Measurements from ENCODE around the gene GJA3.
A peak's percentile ranks its signal among the peaks of the same experiment; 100 is the strongest.

Gene GJA3

GRCh38 chr13:20171364-20171763 is 10.5 kb upstream of the GJA3 start:
- DNase-seq = no peak
- H3K36me3 Mint-ChIP-seq (ENCODE audit: low read depth) = no peaks in the 10 kb centered on the region
- H3K27me3 Mint-ChIP-seq (ENCODE audit: low read depth, poor library complexity) = peaks cover 25% of the 10 kb centered on the region
- no peaks in the 10 kb centered on the region for H3K9me3 Mint-ChIP-seq
- H3K27ac Mint-ChIP-seq = no peak overlapping the region
- no peak for TF ChIP-seq CTCF (IDR thresholded peaks at IDR 0.05)
- no peak overlapping the region for H3K4me3 Mint-ChIP-seq
- H3K4me1 Mint-ChIP-seq = peaks cover 13% of the 10 kb centered on the region

DNA sequence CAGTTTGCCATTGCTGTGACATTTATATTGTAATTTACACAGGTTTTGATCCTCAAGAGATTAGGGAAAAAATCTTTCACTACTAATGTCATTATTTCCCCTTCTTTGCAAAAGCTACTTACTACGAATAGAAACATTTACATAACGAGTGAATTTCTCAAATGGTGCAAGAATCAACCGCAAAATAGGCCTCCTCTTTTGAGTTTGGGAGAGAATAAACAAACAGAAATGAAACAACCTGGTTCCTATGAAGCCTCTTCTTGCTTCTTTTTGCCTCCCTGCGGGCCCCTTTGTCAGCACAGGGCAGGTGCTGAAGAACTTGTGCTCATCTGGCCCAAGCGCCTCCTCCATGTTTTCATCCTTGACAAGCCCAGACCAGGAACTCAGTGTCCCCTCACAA is 10.1 kb upstream of the GJA3 start:
- DNase-seq = no peak
- no peak for TF ChIP-seq CTCF (IDR thresholded peaks at IDR 0.05)
- no peak overlapping the region for H3K27ac Mint-ChIP-seq

DNA sequence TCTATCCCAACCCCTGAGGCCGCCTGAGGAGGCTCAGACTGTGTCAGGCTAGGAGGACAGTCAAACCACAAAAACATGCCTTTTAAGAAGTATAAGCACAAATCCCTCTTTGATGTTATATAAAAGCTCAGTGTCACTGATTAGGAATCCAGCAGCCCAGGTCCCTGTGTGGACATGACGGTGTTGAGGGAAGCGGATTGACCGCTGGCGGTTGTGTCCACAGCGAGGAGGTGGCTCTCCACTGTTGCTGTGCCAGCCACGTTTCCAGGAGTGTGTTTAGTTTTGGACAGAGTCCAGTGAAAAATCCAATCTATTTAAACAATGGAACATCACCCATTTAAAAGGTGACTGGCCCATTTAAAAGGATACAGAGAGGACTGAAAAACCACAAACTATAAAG is 7.5 kb upstream of the GJA3 start:
- Mint-ChIP-seq H3K27me3 (ENCODE audit: low read depth, poor library complexity) (peaks cover 30% of the 10 kb centered on the region), H3K4me3 (no peak overlapping the region), H3K36me3 (ENCODE audit: low read depth) (no peaks in the 10 kb centered on the region), H3K4me1 (peaks cover 15% of the 10 kb centered on the region), H3K9me3 (no peaks in the 10 kb centered on the region), H3K27ac (no peak overlapping the region)
- TF ChIP-seq CTCF (IDR thresholded peaks at IDR 0.05) = no peak
- DNase-seq = no peak

More for the DNA sequence above, 10.1 kb upstream of the GJA3 start:
- Mint-ChIP-seq H3K27me3 (ENCODE audit: low read depth, poor library complexity) (peaks cover 27% of the 10 kb centered on the region), H3K9me3 (no peaks in the 10 kb centered on the region), H3K36me3 (ENCODE audit: low read depth) (no peaks in the 10 kb centered on the region), H3K4me3 (no peak overlapping the region), H3K4me1 (peaks cover 18% of the 10 kb centered on the region)

- TF ChIP-seq CTCF (IDR thresholded peaks at IDR 0.05) = no peak
- Mint-ChIP-seq H3K27ac (no peak overlapping the region), H3K4me1 (peaks cover 15% of the 10 kb centered on the region), H3K9me3 (no peaks in the 10 kb centered on the region), H3K27me3 (ENCODE audit: low read depth, poor library complexity) (peaks cover 55% of the 10 kb centered on the region), H3K4me3 (no peak overlapping the region), H3K36me3 (ENCODE audit: low read depth) (no peaks in the 10 kb centered on the region)
- DNase-seq = no peak
These were observed 4.8 kb upstream of the GJA3 start for GRCh38 chr13:20165417-20166257.

- Mint-ChIP-seq H3K9me3 (no peaks in the 10 kb centered on the region), H3K4me3 (peak overlapping the region; percentile 68)
These were observed 1.1 kb upstream of the GJA3 start for GRCh38 chr13:20161951-20162300.

More at GRCh38 chr13:20161951-20162300, 1.1 kb upstream of the GJA3 start:
- H3K27me3 Mint-ChIP-seq (ENCODE audit: low read depth, poor library complexity) = peaks cover 76% of the 10 kb centered on the region
- no peaks in the 10 kb centered on the region for H3K36me3 Mint-ChIP-seq (ENCODE audit: low read depth)
- H3K27ac Mint-ChIP-seq = no peak overlapping the region
- no peak for TF ChIP-seq CTCF (IDR thresholded peaks at IDR 0.05)
- DNase-seq = no peak
- H3K4me1 Mint-ChIP-seq = peaks cover 30% of the 10 kb centered on the region
